HCT116 (cell line): ENCODE measurements around the gene HIPK2. TPM values are rescaled to one million over a fixed set of nuclear protein-coding genes. Genes with fewer than 3 reads are reported as not detected.

ENCODE experiments used
- ATAC-seq: fragments of 200-7000 bp; cut with Tn5 transposase; 2 replicates; pipeline ENCODE4 v1.9.1; 2020; ENCODE audit warnings: mild to moderate bottlenecking, moderate library complexity
- BruUV-seq: library from RNA; stranded (reverse); fragments of 400-500 nt; replicated peaks from 2 replicates; lab custom pipeline; 2021; lab: Mats Ljungman, UMichigan
- CTCF ChIA-PET: fragments of 300-600 bp; sonication (Branson Sonifier 250); formaldehyde crosslinking; loops from one replicate; lab custom pipeline; 2021; ENCODE audit warnings: antibody characterized with exemption; lab: Charles Lee
- POLR2A ChIA-PET: fragments of 300-600, 350-600 bp; sonication (Branson Sonifier 250); formaldehyde crosslinking; loops from one replicate; lab custom pipeline; 2021; ENCODE audit warnings: antibody characterized with exemption; lab: Charles Lee
- RAD21 ChIA-PET, 2 experiments: fragments of 300-600 bp; sonication (Branson Sonifier 250); formaldehyde crosslinking; loops; one replicate each; lab custom pipeline; 2023; ENCODE audit warnings: low total read pairs in 2 of 2; ENCODE audit not compliant: uncharacterized antibody in 2 of 2, unreplicated experiment in 2 of 2, low non-redundant PET in 1 of 2; lab: Charles Lee
- DNase-seq: peaks from one replicate; pipeline ENCODE4 v3.0.0-alpha.2; 2010; ENCODE audit warnings: low read depth, low spot score
- H2AFZ ChIP-seq: fragments of 200-600 bp; shearing (Covaris generic), sonication (generic); 2 replicates; pipeline ENCODE4 v1.6.1; 2017; ENCODE audit warnings: low read depth, mixed run types, mixed read lengths, antibody characterized with exemption, low read length; ENCODE audit not compliant: poor library complexity, severe bottlenecking
- H3K27ac ChIP-seq: 2 replicates; pipeline ENCODE4 v1.5.1; 2012; ENCODE audit warnings: low read depth, low read length
- H3K27me3 ChIP-seq: fragments of 200-600 bp; sonication (generic); 2 replicates; pipeline ENCODE4 v1.6.1; 2016; ENCODE audit warnings: mixed run types, low read length, mixed read lengths; ENCODE audit not compliant: insufficient read depth
- H3K36me3 ChIP-seq, 2 experiments: fragments of 200-500 bp in 1 of 2; fragments of 200-600 bp in 1 of 2; sonication (Bioruptor generic) in 1 of 2; sonication (generic) in 1 of 2; 2 replicates each; pipeline versions ENCODE4 v1.5.1 to v1.6.1; 2014 to 2016; ENCODE audit warnings: low read length in 2 of 2, inconsistent platforms in 1 of 2, mixed read lengths in 1 of 2, mixed run types in 1 of 2; ENCODE audit not compliant: insufficient read depth in 2 of 2, control insufficient read depth in 1 of 2
- H3K4me1 ChIP-seq, 2 experiments: fragments of 200-600 bp in 1 of 2; sonication (generic) in 1 of 2; 2 replicates each; pipeline versions ENCODE4 v1.5.1 to v1.6.1; 2012 to 2017; ENCODE audit warnings: low read length in 2 of 2, inconsistent platforms in 1 of 2, mild to moderate bottlenecking in 1 of 2, mixed read lengths in 1 of 2, mixed run types in 1 of 2, moderate library complexity in 1 of 2; ENCODE audit not compliant: insufficient read depth in 2 of 2, control insufficient read depth in 1 of 2
- H3K4me2 ChIP-seq: fragments of 200-600 bp; sonication (generic); 2 replicates; pipeline ENCODE4 v1.6.1; 2017; ENCODE audit warnings: mixed run types, low read length, mixed read lengths
- H3K4me3 ChIP-seq, 2 experiments: fragments of 200-600 bp in 1 of 2; sonication (generic) in 1 of 2; replicated peaks in 1 of 2; 2 replicates each; pipeline ENCODE4 v1.5.1; 2011 to 2016; ENCODE audit warnings: low read length in 2 of 2, control low read depth in 1 of 2, low read depth in 1 of 2, mild to moderate bottlenecking in 1 of 2, mixed read lengths in 1 of 2, mixed run types in 1 of 2
- H3K79me2 ChIP-seq: fragments of 200-600 bp; sonication (generic); 2 replicates; pipeline ENCODE4 v1.6.1; 2017; ENCODE audit warnings: mild to moderate bottlenecking, mixed run types, low read length, moderate library complexity, mixed read lengths; ENCODE audit not compliant: insufficient read depth
- H3K9ac ChIP-seq: fragments of 200-600 bp; sonication (generic); 2 replicates; pipeline ENCODE4 v1.6.1; 2016; ENCODE audit warnings: low read length, mixed read lengths
- H3K9me2 ChIP-seq: fragments of 200-600 bp; sonication (generic), shearing (Covaris generic); 2 replicates; pipeline ENCODE4 v1.6.1; 2017; ENCODE audit warnings: mixed run types, mild to moderate bottlenecking, moderate library complexity; ENCODE audit not compliant: insufficient read depth
- H3K9me3 ChIP-seq, 2 experiments: fragments of 200-500 bp in 1 of 2; fragments of 200-600 bp in 1 of 2; sonication (Bioruptor generic) in 1 of 2; sonication (generic) in 1 of 2; 2 replicates each; pipeline ENCODE4 v1.6.1; 2014 to 2017; ENCODE audit warnings: low read length in 2 of 2, mixed read lengths in 2 of 2, inconsistent platforms in 1 of 2, low read depth in 1 of 2, mild to moderate bottlenecking in 1 of 2, mixed run types in 1 of 2, moderate library complexity in 1 of 2; ENCODE audit not compliant: control insufficient read depth in 1 of 2, insufficient read depth in 1 of 2
- H4K20me1 ChIP-seq: fragments of 200-600 bp; sonication (generic), shearing (Covaris generic); 2 replicates; pipeline ENCODE4 v1.6.1; 2017; ENCODE audit warnings: mixed run types, mild to moderate bottlenecking, moderate library complexity; ENCODE audit not compliant: insufficient read depth
- CEBPB ChIP-seq: IDR thresholded peaks from 2 replicates; pipeline ENCODE4 v1.6.1; 2012; ENCODE audit warnings: low read depth
- ELF1 ChIP-seq: IDR thresholded peaks from 2 replicates; pipeline ENCODE4 v1.6.1; 2012; ENCODE audit warnings: low read depth, borderline replicate concordance
- EZH2 ChIP-seq: fragments of 200-600 bp; sonication (generic); IDR thresholded peaks from 2 replicates; pipeline ENCODE4 v1.6.1; 2017; ENCODE audit warnings: antibody characterized with exemption, mixed run types
- FOSL1 ChIP-seq: IDR thresholded peaks from 2 replicates; pipeline ENCODE4 v1.6.1; 2012; ENCODE audit warnings: low read depth
- MAX ChIP-seq: IDR thresholded peaks from 2 replicates; pipeline ENCODE4 v1.6.1; 2012
- POLR2A ChIP-seq: IDR thresholded peaks from 2 replicates; pipeline ENCODE4 v1.7.0; 2011; ENCODE audit warnings: borderline replicate concordance; ENCODE audit not compliant: insufficient read depth, insufficient read length; ENCODE audit errors: extremely low read depth
- RAD21 ChIP-seq: IDR thresholded peaks from 2 replicates; pipeline ENCODE4 v1.6.1; 2012; ENCODE audit warnings: low read depth, mild to moderate bottlenecking
- SIN3A ChIP-seq: IDR thresholded peaks from 2 replicates; pipeline ENCODE4 v1.6.1; 2012; ENCODE audit warnings: low read depth
- SP1 ChIP-seq: IDR thresholded peaks from 2 replicates; pipeline ENCODE4 v1.6.1; 2012; ENCODE audit warnings: low read depth
- TCF7L2 ChIP-seq: IDR thresholded peaks from 2 replicates; pipeline ENCODE4 v1.7.0; 2011; ENCODE audit warnings: borderline replicate concordance, inconsistent platforms; ENCODE audit not compliant: insufficient read depth, insufficient read length; ENCODE audit errors: extremely low read depth
- ZNF274 ChIP-seq: fragments of 200-500 bp; sonication (Bioruptor generic); IDR thresholded peaks from 2 replicates; pipeline ENCODE4 v1.6.1; 2014; ENCODE audit warnings: mild to moderate bottlenecking, low read depth, low read length, inconsistent platforms
- intact Hi-C: fragments of 100-400 bp; cut with micrococcal nuclease; formaldehyde crosslinking; loops from 2 replicates; pipeline ENCODE4 v1.10.0; 2022
- total RNA-seq: library from RNA; stranded (reverse); gene quantifications from one replicate; pipeline ENCODE4 v1.2.1, GENCODE V29; 2021; ENCODE audit not compliant: unreplicated experiment

Gene HIPK2
- total RNA-seq, 1 experiment from 2014 or later = 49.5 TPM

GRCh38 chr7:139738101-139738489 lies 39.7 kb downstream of the HIPK2 start:
- Histone ChIP-seq H3K4me1 (peaks cover 2% of the 10 kb centered on the region in 2 experiments; a peak in 3 of 4 replicates), H3K9me2 (no peaks in the 10 kb centered on the region), H4K20me1 (no peaks in the 10 kb centered on the region), H3K27me3 (no peaks in the 10 kb centered on the region), H3K4me2 (no peak overlapping the region), H3K9ac (no peak overlapping the region), H3K27ac (no peak overlapping the region), H3K4me3 (no peak overlapping the region), H2AFZ (no peak overlapping the region), H3K79me2 (peaks cover 50% of the 10 kb centered on the region), H3K9me3 (peaks cover 0 to 12% of the 10 kb centered on the region in 2 experiments; a peak in 1 of 4 replicates), H3K36me3 (peaks cover 0 to 7% of the 10 kb centered on the region in 2 experiments; a peak in 1 of 4 replicates)
- TF ChIP-seq RAD21 = no peak
- no peak for TF ChIP-seq TCF7L2
- TF ChIP-seq FOSL1 = no peak
- no peak for TF ChIP-seq SIN3A
- TF ChIP-seq CEBPB = no peak
- no peak for TF ChIP-seq SP1
- TF ChIP-seq POLR2A = no peak
- no peak for TF ChIP-seq MAX
- no peak for TF ChIP-seq ZNF274
- no peak for TF ChIP-seq EZH2
- no peak for TF ChIP-seq ELF1
- intact Hi-C loops = no loop called here
- ATAC-seq = no peak
- CTCF ChIA-PET = no interaction called here
- DNase-seq = no peak
- POLR2A ChIA-PET = no interaction called here
- RAD21 ChIA-PET = no interaction called here
- no TSS peak for BruUV-seq
